OCI-LY1 (cell line): ENCODE results near the gene TRIM31.
A peak's percentile ranks its signal among the peaks of the same experiment; 100 is the strongest.

Experiments
- H2AFZ ChIP-seq: fragments of 200-600 bp; sonication (generic), shearing (Covaris generic); 2 replicates; pipeline ENCODE4 v1.6.0; 2014; ENCODE audit warnings: antibody characterized with exemption, mild to moderate bottlenecking, low read length
- H3F3A ChIP-seq: fragments of 200-600 bp; sonication (generic), shearing (Covaris generic); 2 replicates; pipeline ENCODE4 v1.6.0; 2014; ENCODE audit warnings: mild to moderate bottlenecking, antibody characterized with exemption, low read length, moderate library complexity; ENCODE audit not compliant: insufficient read depth
- H3K27ac ChIP-seq: fragments of 200-600 bp; sonication (generic); 2 replicates; pipeline ENCODE4 v1.5.1; 2014; ENCODE audit warnings: low read length, mixed run types, mild to moderate bottlenecking, low read depth; ENCODE audit not compliant: poor library complexity, severe bottlenecking
- H3K27me3 ChIP-seq: fragments of 200-600 bp; sonication (generic); 2 replicates; pipeline ENCODE4 v1.6.0; 2014; ENCODE audit warnings: antibody characterized with exemption, mild to moderate bottlenecking, low read length, moderate library complexity; ENCODE audit not compliant: insufficient read depth
- H3K36me3 ChIP-seq: fragments of 200-600 bp; sonication (generic); 2 replicates; pipeline ENCODE4 v1.6.1; 2014; ENCODE audit warnings: mild to moderate bottlenecking, antibody characterized with exemption, low read length, moderate library complexity, mixed read lengths; ENCODE audit not compliant: insufficient read depth
- H3K4me1 ChIP-seq: fragments of 200-600 bp; sonication (generic); 2 replicates; pipeline ENCODE4 v1.5.1; 2014; ENCODE audit warnings: mild to moderate bottlenecking, low read length, moderate library complexity; ENCODE audit not compliant: insufficient read depth, severe bottlenecking
- H3K4me2 ChIP-seq: fragments of 200-600 bp; sonication (generic), shearing (Covaris generic); 2 replicates; pipeline ENCODE4 v1.6.1; 2014; ENCODE audit warnings: low read length
- H3K4me3 ChIP-seq: fragments of 200-600 bp; sonication (generic); 2 replicates; pipeline ENCODE4 v1.5.1; 2014; ENCODE audit warnings: low read length, low read depth, mild to moderate bottlenecking, mixed read lengths; ENCODE audit not compliant: poor library complexity, severe bottlenecking
- H3K79me2 ChIP-seq: fragments of 200-600 bp; shearing (Covaris generic); 2 replicates; pipeline ENCODE4 v1.6.1; 2016; ENCODE audit warnings: mixed run types, low read length, mixed read lengths; ENCODE audit not compliant: insufficient read depth
- H3K9ac ChIP-seq: fragments of 200-600 bp; sonication (generic), shearing (Covaris generic); 2 replicates; pipeline ENCODE4 v1.6.1; 2014; ENCODE audit warnings: mild to moderate bottlenecking, low read length, mixed read lengths
- H3K9me2 ChIP-seq: fragments of 200-600 bp; sonication (generic), shearing (Covaris generic); 2 replicates; pipeline ENCODE4 v1.6.1; 2014; ENCODE audit warnings: low read depth, mild to moderate bottlenecking, low read length, mixed read lengths
- H3K9me3 ChIP-seq: fragments of 200-600 bp; shearing (Covaris generic); 2 replicates; pipeline ENCODE4 v1.6.1; 2014; ENCODE audit warnings: low read length, mixed read lengths
- H4K20me1 ChIP-seq: fragments of 200-600 bp; sonication (generic), shearing (Covaris generic); 2 replicates; pipeline ENCODE4 v1.6.0; 2016; ENCODE audit warnings: mild to moderate bottlenecking, low read length; ENCODE audit not compliant: insufficient read depth
- EZH2 ChIP-seq: fragments of 200-600 bp; sonication (generic), shearing (Covaris generic); IDR thresholded peaks from 2 replicates; pipeline ENCODE4 v1.8.0; 2017; ENCODE audit warnings: borderline replicate concordance, mixed run types, mild to moderate bottlenecking, antibody characterized with exemption, low read length, moderate library complexity, mixed read lengths
- TF ChIP-seq, protein P1 (sequence below): fragments of 200-600 bp; sonication (generic), shearing (Covaris generic); IDR thresholded peaks from 2 replicates; pipeline ENCODE4 v1.5.1; 2017; ENCODE audit warnings: mild to moderate bottlenecking, antibody characterized with exemption, low read length, moderate library complexity, mixed read lengths

TRIM31 gene

DNA sequence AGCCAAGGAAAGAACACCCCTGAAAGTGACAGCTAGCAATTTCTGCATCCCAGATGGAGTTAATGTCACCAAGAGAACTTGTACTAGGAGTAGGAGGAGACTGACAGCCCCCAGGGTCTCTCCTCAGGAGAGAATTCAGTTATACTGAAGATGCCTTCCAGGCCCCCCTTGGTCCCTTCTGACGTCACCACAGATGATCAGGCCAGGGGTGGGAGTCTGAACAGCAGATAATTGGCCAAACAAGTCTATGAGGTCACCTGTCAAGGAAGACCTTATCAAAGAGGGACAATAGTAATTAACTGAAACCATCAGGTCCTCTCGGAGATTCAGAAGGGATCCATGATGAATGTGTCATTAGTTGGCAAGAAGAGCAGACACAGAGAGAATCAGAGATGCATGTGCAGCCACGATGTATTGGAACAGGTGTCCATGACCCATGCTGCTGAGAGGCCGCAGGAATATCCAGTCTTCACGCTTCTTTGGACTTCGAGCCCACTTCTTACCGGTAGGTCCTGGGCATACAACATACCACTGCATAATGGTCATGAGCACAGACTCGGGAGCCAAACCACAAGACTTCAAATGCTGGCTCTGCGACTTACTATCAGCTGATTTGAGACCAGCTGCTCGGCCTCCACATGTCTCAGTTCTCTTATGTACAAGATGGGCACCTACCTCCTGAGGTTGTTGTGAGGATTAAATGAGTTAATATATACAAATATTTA lies 37.9 kb upstream of the TRIM31 start:
- H3K9me2 ChIP-seq, result no peaks in the 10 kb centered on the region
- TF ChIP-seq EZH2, result no peak
- TF ChIP-seq, protein P1, sequence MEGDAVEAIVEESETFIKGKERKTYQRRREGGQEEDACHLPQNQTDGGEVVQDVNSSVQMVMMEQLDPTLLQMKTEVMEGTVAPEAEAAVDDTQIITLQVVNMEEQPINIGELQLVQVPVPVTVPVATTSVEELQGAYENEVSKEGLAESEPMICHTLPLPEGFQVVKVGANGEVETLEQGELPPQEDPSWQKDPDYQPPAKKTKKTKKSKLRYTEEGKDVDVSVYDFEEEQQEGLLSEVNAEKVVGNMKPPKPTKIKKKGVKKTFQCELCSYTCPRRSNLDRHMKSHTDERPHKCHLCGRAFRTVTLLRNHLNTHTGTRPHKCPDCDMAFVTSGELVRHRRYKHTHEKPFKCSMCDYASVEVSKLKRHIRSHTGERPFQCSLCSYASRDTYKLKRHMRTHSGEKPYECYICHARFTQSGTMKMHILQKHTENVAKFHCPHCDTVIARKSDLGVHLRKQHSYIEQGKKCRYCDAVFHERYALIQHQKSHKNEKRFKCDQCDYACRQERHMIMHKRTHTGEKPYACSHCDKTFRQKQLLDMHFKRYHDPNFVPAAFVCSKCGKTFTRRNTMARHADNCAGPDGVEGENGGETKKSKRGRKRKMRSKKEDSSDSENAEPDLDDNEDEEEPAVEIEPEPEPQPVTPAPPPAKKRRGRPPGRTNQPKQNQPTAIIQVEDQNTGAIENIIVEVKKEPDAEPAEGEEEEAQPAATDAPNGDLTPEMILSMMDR, result no peak
- H4K20me1 ChIP-seq, result no peaks in the 10 kb centered on the region
- no peak overlapping the region for H3K4me2 ChIP-seq
- H3K27me3 ChIP-seq, result no peaks in the 10 kb centered on the region; the same call in none of the 2 replicates
- H3K9me3 ChIP-seq, result no peaks in the 10 kb centered on the region
- no peak overlapping the region for H3K27ac ChIP-seq
- H3K79me2 ChIP-seq, result no peaks in the 10 kb centered on the region
- H3F3A ChIP-seq, result no peaks in the 10 kb centered on the region
- H3K9ac ChIP-seq, result no peak overlapping the region
- no peak overlapping the region for H2AFZ ChIP-seq
- H3K4me3 ChIP-seq, result no peak overlapping the region
- H3K36me3 ChIP-seq, result no peaks in the 10 kb centered on the region
- no peaks in the 10 kb centered on the region for H3K4me1 ChIP-seq

DNA sequence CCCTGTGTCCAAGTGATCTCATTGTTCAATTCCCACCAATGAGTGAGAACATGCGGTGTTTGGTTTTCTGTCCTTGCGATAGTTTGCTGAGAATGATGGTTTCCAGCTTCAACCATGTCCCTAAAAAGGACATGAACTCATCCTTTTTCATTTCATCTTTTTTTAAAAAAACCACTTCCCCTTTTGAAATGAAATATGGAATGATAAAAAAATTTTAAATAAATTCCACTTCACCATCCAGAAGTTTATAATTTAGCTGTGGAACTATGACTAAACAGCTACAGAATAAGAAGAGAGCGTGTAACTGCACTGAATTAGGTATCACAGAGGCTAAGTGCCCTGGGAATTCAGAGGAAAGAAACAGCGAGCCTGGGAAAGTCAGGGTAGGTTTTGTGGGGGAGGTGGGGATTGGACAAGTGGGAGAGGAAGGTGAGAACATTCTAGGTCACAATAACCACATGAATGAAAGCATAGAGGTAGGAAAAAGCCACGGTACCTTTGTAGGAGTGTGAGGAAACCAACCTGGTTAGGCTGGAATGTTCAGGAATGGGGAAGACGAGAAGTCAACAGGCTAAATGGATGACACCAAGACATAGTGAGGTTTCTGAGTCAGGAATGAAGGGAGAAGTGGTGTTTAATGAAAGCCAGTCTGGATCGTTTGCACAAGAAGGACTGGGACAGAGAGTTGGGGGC lies 37.1 kb upstream of the TRIM31 start:
- TF ChIP-seq, protein P1, result no peak
- no peak for TF ChIP-seq EZH2
- H2AFZ ChIP-seq, result no peak overlapping the region
- H3K4me2 ChIP-seq, result no peak overlapping the region
- H3K36me3 ChIP-seq, result no peaks in the 10 kb centered on the region
- H3K4me1 ChIP-seq, result no peaks in the 10 kb centered on the region
- no peak overlapping the region for H3K27ac ChIP-seq
- no peaks in the 10 kb centered on the region for H3K9me2 ChIP-seq
- H3K27me3 ChIP-seq, result no peaks in the 10 kb centered on the region; the same call in 1 of the 2 replicates
- H3K79me2 ChIP-seq, result no peaks in the 10 kb centered on the region
- H4K20me1 ChIP-seq, result no peaks in the 10 kb centered on the region
- no peak overlapping the region for H3K9ac ChIP-seq
- H3K9me3 ChIP-seq, result no peaks in the 10 kb centered on the region
- H3F3A ChIP-seq, result no peaks in the 10 kb centered on the region
- no peak overlapping the region for H3K4me3 ChIP-seq

DNA sequence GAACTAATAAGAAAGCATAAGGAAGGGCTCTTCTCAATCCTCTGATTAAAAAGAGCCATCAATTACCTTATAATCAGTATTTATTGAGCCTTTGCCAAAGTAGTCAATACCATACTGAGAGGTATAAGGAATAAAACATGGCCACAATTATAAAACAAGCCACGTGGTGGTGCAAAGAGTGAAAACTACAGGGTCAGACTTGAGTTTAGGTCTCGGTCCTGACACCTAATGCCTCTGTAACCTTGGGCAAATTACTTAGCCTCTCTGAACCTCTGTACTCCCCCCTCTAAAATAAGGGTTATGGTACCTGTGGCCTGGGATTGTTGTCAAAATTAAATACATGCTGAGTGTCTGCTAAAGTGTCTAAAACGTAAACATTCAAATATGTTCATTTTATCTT lies 36.3 kb upstream of the TRIM31 start:
- no peaks in the 10 kb centered on the region; the same call in 1 of the 2 replicates for H3K27me3 ChIP-seq
- H3K9me3 ChIP-seq, result no peaks in the 10 kb centered on the region
- no peak for TF ChIP-seq EZH2
- TF ChIP-seq, protein P1, result peak; percentile 18; the same call in 1 of the 2 replicates
- H3K4me3 ChIP-seq, result no peak overlapping the region
- no peak overlapping the region for H2AFZ ChIP-seq
- no peaks in the 10 kb centered on the region for H4K20me1 ChIP-seq
- no peak overlapping the region for H3K27ac ChIP-seq
- H3K4me1 ChIP-seq, result no peaks in the 10 kb centered on the region
- no peaks in the 10 kb centered on the region for H3K9me2 ChIP-seq
- H3K36me3 ChIP-seq, result no peaks in the 10 kb centered on the region
- H3K79me2 ChIP-seq, result no peaks in the 10 kb centered on the region
- H3K9ac ChIP-seq, result no peak overlapping the region
- no peak overlapping the region for H3K4me2 ChIP-seq
- no peaks in the 10 kb centered on the region for H3F3A ChIP-seq
